ELR (cell line): ENCODE measurements around the gene PXN.

Experiments
- DNase-seq: peaks from one replicate; pipeline ENCODE4 v3.0.0-alpha.2; 2015; ENCODE audit warnings: low read depth

PXN gene

DNA sequence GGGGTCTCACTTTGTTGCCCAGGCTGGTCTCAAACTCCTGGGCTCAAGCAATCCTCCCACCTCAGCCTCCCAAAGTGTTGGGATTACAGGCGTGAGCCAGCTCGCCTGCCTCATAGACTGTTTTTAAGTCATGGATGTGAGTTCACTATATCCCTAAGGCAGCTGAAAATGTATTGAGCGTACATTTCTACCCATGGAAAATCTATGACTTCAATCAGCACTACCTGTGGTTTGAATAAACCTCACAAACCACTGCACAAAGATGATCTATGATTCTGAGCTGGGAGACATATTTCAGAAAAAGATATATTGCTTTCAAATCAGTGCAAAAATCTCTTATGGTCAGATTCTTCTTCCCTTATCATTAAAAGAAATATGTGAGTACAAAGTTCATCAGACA, 93.5 kb downstream of the PXN start:
- no peak for DNase-seq

DNA sequence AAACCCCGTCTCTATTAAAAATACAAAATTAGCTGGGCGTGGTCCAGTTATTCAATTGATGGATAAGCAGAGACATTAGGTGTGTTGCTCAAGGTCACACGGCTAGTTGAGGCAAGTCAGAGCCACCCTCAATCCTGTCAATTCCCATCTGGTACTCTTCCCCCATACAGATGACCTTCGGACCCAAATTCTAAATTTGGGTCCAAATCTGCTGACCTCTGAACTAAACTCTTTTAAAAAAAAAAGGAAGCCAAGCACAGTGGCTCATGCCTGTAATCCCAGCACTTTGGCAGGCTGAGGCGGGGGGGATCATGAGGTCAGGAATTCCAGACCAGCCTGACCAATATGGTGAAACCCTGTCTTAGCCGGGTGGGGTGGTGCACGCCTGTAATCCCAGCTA, 94.9 kb downstream of the PXN start:
- no peak for DNase-seq

DNA sequence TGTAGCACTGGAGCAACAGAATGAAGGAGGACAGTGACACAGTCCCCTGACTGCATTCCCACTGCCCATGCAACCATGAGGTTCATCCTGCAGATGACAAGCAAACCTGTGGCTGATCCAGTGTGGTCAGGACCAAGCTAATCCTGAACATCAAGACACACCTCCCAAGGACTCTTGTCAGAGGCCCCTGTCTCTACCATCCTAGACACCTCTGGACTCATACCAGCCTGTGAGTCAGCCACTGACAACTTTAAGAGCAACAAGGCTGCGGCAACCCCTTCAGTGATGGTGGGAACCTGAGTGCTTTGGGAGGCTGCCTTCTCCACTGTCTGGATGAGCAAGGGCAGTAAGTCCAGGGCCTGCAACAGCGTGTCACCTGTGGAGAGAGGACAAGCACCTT, 95.6 kb downstream of the PXN start:
- peak; percentile 35 for DNase-seq

DNA sequence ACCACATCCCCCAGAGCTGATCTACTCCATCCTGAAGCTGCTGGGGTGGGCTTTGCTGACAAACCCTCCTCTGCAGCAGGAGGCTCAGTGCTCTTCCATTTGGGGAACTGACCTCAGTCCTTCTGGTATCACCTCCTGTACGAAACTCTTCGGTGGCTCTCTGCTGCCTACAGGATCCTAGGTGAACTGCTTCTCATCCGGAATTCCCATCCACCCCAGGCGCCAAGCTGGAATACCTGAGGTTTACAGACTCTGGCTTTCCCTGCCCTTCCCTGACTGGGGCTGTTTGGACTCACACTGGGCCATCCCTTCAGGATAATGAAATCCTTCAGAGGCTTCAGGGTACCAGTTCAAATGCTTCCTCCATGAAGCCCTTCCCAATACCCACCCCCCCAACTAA, 97.2 kb downstream of the PXN start:
- no peak for DNase-seq

DNA sequence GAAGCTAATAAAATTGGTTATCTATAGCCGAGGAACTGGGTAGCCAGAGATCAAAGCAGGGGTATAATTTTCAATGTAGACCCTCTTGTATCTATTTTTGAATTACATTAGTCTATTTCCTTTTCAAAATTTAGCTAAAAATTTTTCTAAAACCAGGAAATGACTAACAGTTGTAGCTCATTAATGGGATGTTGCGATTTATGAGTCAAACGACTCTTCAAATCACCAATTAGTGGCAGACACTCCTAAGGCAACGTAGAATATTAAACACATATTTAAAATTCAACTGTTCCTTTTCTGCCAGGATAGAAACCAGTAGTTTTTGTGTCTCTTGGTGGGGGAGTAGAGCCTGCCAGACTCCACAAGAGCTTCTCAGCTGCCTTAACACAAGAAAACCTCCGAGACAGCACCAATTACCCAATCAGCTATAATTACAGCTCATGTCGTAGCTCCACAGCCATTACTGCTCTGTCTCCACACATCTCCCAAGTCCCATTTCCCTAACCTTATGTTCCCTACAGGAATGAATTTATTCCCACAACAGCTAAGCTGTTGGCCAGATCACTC, 97.9 kb downstream of the PXN start:
- DNase-seq = no peak

DNA sequence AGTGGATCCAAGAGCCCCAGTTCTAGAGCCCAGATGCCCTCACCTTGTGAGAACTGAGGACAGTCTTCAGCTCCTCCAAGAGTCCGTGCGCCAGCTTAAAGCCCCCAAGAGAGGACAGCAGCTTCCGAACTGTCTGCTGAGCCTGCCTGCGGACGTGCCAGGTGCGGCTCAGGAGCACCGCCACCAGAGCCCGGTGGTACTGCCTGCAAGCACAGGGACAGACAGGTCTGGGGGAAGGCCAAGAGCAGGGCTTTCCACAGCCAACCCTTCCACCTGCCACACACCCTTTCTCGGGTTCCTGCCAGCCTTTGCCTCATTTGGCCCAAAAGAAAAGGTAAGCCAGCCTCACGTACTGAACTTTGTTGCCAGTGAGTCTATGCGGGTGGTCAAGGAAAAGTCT, 101.2 kb downstream of the PXN start:
- no peak for DNase-seq

DNA sequence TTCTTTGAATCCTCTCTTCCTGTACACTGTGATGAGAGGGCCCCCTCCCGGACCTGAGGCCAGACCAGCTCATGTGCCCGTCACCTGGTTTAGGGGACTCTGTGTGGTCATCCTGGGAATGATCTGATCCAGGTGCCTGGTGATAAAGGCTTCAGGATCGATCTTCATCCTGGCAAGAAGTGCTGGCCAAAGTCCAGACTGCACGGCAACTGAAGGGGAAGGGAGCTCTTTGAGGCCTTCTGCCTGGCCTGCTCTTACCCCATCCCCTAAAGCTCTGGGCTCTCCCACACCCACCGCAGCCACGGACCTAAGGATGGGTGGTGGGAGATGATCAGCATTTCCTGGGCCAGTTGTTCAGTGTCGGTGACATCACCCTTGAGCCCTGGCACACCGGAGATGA, 102.8 kb downstream of the PXN start:
- DNase-seq = no peak

DNA sequence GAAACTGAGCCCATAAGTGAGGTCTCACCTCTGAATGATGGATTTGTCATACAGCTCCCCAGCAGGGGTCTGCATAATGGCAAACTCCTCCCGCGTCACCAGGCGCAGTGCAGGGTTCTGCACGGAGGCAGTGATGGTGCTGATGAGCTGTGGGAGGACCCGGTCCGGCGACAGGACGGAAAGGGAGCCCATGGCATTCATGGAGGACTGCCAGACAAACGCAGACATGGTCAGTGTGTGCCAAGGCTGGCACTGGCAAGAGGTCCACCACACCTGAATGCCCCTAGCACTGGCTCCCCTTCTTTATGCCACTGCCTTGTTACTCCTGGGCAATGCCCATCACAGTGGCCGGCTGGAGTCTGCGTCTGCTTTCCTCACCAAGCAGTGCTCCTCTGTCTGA, 103.7 kb downstream of the PXN start:
- no peak for DNase-seq
